HG02970 (cell line): ENCODE results near the gene CPNE2.
"Not testable (repeated sequence)": the region's sequence is repeated elsewhere in the genome, so short reads cannot be mapped to it uniquely, and the experiment has no call there.

Source experiments
- ATAC-seq: cut with Tn5 transposase; IDR thresholded peaks from one replicate; pipeline ENCODE4 v1.9.1; 2021; ENCODE audit warnings: mild to moderate bottlenecking, moderate library complexity, moderate number of reproducible peaks; ENCODE audit not compliant: unreplicated experiment, low FRiP score

CPNE2 gene

GRCh38 chr16:57069053-57069452 lies 23.3 kb upstream of the CPNE2 start:
- no peak for ATAC-seq

GRCh38 chr16:57069635-57070370 lies 22.6 kb upstream of the CPNE2 start:
- ATAC-seq: no peak

DNA sequence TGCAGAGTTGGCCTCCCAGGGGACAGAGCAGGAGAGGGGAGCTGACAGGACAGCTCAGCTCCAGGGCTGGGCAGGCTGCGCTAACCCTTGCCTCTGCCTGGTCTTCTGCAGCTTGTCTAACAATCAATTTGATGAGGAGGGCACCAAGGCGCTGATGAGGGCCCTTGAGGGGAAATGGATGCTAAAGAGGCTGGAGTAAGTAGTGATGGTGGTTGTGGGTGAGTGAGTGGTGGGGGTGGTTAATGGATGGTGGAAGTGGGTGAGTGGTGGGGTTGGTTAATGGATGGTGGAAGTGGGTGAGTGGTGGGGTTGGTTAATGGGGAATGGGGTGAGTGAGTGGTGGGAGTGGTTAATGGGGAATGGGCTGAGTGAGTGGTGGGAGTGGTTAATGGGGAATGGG lies 22.0 kb upstream of the CPNE2 start:
- no peak for ATAC-seq

DNA sequence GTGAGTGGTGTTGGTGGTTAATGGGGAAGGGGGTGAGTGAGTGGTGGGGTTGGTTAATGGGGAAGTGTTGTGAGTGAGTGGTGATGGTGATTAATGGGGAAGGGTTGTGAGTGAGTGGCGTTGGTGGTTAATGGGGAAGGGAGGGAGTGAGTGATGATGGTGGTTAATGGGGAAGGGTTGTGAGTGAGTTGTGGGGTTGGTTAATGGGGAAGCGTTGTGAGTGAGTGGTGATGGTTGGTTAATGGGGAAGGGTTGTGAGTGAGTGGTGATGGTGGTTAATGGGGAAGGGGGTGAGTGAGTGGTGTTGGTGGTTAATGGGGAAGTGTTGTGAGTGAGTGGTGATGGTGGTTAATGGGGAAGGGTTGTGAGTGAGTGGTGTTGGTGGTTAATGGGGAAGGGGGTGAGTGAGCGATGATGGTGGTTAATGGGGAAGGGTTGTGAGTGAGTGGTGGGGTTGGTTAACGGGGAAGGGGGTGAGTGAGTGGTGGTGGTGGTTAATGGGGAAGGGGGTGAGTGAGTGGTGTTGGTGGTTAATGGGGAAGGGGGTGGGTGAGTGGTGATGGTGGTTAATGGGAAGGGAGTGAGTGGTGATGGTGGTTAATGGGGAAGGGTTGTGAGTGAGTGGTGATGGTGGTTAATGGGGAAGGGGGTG lies 21.2 kb upstream of the CPNE2 start:
- not testable (repeated sequence) for ATAC-seq

DNA sequence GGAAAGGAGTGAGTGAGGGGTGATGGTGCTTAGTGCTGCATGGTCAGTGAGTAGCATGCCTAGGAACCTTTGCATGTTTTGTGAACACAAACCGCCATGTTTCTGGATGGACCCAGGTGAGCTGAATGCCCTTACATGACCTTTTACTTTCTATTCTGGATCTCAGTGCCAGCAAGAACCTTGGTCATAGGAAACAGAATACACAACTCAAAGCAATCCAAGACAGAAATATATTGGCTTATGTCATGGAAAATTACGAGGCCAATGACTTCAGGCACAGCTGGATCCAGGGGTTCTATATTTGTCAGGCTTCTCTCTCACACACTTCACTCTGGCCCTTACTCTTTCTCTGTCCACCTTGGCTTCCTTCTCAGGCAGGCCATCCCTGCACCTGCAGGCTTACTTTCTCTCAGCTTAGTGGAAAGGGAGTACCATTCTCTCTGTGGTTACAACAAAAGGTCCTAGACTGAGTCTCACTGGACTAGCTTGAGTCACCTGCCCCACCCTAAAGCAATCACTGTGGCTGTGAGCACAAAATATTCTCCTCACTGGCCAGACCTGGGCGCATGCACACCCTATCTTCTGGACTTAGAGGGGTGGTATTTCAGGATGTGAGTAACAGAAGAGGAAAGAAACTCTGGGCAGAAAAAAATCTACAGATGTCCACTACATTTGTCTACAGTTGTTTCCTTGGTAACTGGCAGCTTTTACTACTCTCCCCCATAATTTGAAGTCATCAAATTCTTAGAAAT lies 20.4 kb upstream of the CPNE2 start:
- ATAC-seq: no peak

DNA sequence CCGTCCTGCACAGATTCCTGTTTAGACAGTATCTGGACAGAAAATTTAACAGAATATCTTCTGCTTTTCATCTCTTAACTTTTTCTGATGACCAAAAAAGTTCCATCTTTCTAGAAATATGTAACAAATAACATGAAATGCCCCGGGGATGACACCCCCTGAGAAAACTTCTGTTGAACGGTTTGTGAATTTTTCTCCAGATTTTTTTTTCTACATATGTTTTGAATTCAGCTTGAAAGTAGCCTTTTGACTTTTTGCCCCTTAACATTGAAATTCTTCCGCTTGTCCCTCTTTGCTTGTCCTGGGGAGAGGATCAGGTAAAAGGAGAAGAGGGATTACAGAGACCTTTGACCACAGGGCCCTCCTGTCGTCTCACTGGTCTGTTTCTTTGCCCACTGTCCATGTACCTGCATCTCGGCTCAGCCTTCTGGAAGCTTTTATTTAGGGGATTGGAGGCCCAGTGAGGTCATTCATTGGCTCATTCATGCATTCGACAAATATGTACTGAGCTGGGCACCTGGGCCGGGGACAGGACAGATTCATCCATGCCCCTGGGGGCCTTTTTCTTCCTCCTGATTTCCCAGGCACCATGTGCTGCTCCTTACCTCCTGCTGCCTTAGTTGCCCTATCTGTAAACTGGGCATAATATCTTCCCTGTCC lies 19.6 kb upstream of the CPNE2 start:
- ATAC-seq: no peak

- ATAC-seq: no peak
Measured at GRCh38 chr16:57077714-57078113, 14.7 kb upstream of the CPNE2 start.

GRCh38 chr16:57081744-57082143 lies 10.6 kb upstream of the CPNE2 start:
- ATAC-seq: no peak

- ATAC-seq: no peak
Measured at GRCh38 chr16:57082664-57083063, 9.7 kb upstream of the CPNE2 start.

DNA sequence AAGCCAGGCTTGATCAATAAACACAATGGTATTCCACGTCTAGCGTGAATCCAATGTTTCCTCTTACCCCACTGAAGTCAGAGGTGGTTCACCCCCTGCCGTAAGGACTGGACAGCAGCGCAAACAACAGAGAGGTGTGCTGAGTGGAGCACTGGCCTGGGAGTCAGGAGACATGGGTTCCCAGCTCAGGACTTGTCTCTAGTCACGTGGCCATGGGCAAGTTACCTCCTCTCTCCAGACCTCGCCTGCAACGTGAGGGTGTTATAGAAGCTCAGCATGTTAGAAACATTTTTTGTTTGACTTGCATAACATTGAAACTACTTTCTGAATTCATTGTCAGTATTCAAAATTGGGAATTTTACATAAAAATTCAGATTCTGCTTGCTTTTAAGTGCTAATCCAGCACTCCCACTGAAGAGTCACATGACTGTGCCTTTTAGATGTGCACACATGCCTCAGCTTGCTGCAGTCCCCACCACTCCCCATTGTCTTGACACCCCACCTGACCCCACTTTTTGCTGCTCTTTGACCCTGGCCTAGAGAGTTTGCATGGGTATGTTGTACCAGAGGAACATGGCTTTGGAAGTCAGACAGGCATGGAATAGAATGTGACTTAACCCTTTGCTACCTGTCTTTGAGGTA lies 8.8 kb upstream of the CPNE2 start:
- ATAC-seq: no peak

GRCh38 chr16:57084257-57084770 lies 8.1 kb upstream of the CPNE2 start:
- no peak for ATAC-seq

DNA sequence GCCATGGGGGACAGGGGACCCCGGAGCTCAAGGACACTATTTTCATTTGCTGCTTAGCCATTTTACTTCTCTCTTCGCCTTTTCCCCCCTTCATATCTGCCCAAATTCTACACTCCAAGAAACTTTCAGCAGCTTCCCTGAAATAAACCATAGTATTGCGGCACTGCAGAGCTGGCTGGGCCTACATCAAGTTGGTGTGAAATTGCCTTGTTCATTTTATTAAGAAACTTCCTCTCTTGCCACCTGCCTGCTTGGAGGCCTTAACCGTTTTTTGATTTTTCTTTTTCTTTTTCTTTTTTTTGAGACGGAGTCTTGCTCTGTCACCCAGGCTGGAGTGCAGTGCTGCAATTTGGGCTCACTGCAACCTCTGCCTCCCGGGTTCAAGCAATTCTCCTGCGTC lies 7.4 kb upstream of the CPNE2 start:
- ATAC-seq: no peak

DNA sequence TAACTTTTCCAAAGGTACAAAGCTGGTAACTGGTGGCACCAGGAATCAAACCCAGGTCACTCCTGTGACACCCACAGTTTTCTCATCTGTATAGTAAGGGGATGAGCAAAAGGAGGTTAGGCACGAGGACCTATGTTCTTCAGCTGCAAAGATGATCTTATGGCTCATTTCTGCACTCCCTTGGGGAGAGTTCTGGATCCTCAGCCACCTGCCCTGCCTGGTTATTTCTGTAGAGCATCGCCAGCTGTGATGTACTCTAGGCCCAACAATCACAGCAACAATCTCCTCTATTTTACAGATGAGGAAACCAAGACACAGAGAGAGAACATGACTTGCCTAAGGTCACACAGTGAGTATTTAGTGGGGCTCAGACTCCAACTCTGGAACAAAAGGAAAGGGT lies 5.4 kb upstream of the CPNE2 start:
- no peak for ATAC-seq

DNA sequence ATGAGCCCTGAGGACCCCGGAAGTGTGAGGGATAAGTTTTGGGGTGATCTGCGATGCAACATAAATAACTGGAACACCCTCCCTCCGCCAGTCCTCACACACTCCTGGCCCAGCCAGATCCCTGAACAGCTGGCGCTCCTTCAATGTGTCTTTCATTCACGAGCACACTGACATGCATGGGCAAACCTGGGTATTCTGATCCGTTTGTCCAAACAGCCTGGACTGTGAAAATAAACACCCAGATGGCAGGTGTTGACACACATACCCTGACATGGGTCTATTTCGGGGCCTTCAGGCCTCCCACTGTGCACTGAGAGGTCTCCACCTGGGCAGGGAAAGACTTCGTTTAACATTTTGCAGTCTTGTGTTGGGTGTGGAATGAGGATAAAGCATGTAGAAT lies 3.0 kb upstream of the CPNE2 start:
- no peak for ATAC-seq

DNA sequence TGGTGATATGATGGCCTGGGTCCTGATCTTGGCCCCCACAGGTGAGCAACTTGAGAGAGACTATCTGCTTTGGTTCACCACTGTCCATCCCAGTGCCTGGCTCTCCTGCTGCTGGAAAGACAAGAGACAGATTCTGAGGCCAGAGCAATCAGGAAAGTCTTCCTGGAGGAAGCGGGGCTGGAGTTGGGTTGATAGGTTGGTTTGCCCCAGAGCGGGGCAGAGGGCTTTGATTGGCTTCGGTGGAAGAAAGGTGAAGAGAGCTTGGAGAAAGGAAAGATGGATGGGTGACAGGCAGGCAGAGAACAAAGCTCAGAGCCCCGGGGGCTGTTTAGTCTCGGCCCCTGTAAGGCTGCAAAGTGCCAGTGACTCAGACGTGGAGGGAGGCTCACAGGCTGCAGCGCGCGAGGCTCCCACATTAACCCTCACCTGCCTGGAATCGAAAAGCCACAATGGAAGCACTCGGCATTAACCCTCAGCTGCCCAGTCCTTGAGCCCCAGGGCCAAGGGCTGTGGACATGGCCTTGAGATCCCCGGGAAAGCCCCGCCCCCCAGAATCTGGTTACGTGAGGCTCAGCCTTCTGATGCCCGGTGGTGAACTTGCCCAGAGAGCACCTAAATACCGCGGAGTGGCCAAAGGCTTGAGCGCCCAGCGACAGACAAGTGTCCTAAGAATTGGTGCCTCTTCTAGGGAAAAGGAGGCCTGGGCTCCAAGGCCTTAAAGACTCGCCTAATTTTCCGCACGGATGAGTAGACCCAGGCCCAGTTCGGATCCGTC lies 996 bp upstream of the CPNE2 start:
- ATAC-seq: no peak

- ATAC-seq: no peak
Measured at GRCh38 chr16:57092786-57093411, 516 bp downstream of the CPNE2 start.

DNA sequence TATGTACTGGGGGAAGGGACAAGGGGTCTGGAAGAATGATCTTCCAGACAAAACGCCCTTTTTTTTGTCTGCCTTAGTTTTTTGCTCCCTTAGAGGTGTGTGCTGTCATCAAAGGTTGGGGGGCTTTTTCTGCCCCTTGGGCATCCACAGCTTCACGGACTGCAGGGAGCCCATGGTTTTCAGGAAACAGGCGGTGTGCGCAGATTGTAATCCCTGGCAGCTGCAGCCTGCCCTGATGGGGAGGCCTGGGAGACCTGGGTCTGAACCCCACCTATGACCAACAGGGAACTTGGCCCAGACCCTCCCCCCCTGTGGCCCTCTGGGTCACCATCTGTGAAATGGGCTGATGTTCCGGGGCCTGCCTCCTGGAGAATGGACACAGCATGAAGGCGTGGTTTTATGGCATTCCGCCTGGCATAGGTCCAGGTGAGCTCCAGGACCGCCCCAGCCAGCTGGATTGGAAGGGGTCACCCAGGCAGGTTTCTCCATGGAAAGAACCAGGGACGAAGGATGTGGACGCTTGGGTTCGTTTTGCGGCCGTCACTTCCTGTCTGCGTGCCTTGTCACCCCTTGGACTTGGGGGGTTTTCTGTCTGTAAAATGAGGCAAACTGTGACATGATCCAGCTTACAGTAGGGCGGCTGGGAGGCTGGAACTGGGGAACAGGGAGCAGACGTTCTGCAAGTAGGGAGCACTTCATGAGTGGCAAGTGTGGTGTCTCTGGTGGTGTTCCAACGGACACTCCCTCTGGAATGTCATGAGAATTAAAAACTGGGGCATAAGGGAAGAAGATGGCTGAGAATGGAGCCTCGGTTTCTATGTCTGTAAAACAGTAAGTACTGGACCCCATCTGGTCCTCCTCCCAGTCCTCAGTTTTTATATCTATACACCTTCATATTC lies 1.5 kb downstream of the CPNE2 start:
- no peak for ATAC-seq

GRCh38 chr16:57094911-57095310 lies 2.5 kb downstream of the CPNE2 start:
- no peak for ATAC-seq
